Muscle of arm (tissue), 12 donors: ENCODE data around the gene MYEOV. TPM values are rescaled to one million over a fixed set of nuclear protein-coding genes. Genes with fewer than 3 reads are reported as not detected.

ENCODE experiments used
- DNase-seq: peaks from one replicate; pipeline ENCODE4 v3.0.0-alpha.2; 2013
- polyA plus RNA-seq, 12 donors: library from polyadenylated mRNA; unstranded; fragments of 120-200 nt; gene quantifications; one replicate each; pipeline ENCODE4 v1.2.1, GENCODE V29; 2013; ENCODE audit not compliant: insufficient read length in 12 of 12

MYEOV gene
- polyA plus RNA-seq, 12 donors: 0.44 to 3.5 (median 1.0) TPM; not detected in 2

GRCh38 chr11:69265210-69265609 lies 28.7 kb upstream of the MYEOV start:
- no peak for DNase-seq

GRCh38 chr11:69265911-69266510 lies 27.9 kb upstream of the MYEOV start:
- DNase-seq: no peak

GRCh38 chr11:69267395-69267805 lies 26.6 kb upstream of the MYEOV start:
- no peak for DNase-seq

GRCh38 chr11:69268911-69269310 lies 25.0 kb upstream of the MYEOV start:
- no peak for DNase-seq

- DNase-seq: no peak
Measured at GRCh38 chr11:69269388-69269787, 24.6 kb upstream of the MYEOV start.

- DNase-seq: no peak
Measured at GRCh38 chr11:69269926-69270697, 23.8 kb upstream of the MYEOV start.

GRCh38 chr11:69270941-69271340 lies 23.0 kb upstream of the MYEOV start:
- no peak for DNase-seq

GRCh38 chr11:69272055-69272454 lies 21.9 kb upstream of the MYEOV start:
- no peak for DNase-seq

- DNase-seq: no peak
Measured at GRCh38 chr11:69272831-69273485, 21.0 kb upstream of the MYEOV start.

GRCh38 chr11:69273571-69273970 lies 20.4 kb upstream of the MYEOV start:
- no peak for DNase-seq

- DNase-seq: no peak
Measured at GRCh38 chr11:69274531-69275016, 19.4 kb upstream of the MYEOV start.

- no peak for DNase-seq
Measured at GRCh38 chr11:69275178-69275577, 18.8 kb upstream of the MYEOV start.

GRCh38 chr11:69276165-69276564 lies 17.8 kb upstream of the MYEOV start:
- DNase-seq: no peak

GRCh38 chr11:69277074-69277809 lies 16.7 kb upstream of the MYEOV start:
- DNase-seq: no peak

GRCh38 chr11:69278091-69278867 lies 15.7 kb upstream of the MYEOV start:
- no peak for DNase-seq

GRCh38 chr11:69280451-69280850 lies 13.5 kb upstream of the MYEOV start:
- no peak for DNase-seq

GRCh38 chr11:69280994-69281393 lies 13.0 kb upstream of the MYEOV start:
- no peak for DNase-seq

- DNase-seq: no peak
Measured at GRCh38 chr11:69283446-69283845, 10.5 kb upstream of the MYEOV start.

GRCh38 chr11:69284081-69284511 lies 9.9 kb upstream of the MYEOV start:
- DNase-seq: no peak

GRCh38 chr11:69285091-69285490 lies 8.9 kb upstream of the MYEOV start:
- no peak for DNase-seq

- DNase-seq: no peak
Measured at GRCh38 chr11:69285766-69286165, 8.2 kb upstream of the MYEOV start.
